ENCODE results near the gene CENPF.

Gene CENPF

GRCh38 chr1:214707306-214708087 lies 104.5 kb downstream of the CENPF start:
- no peak for DNase-seq (ENCODE audit: insufficient read length, low spot score)
- no peak for TF ChIP-seq POLR2A (IDR thresholded peaks at IDR 0.05; ENCODE audit: low read depth, low read length)
- FAIRE-seq = no peak

GRCh38 chr1:214708321-214708955 lies 105.4 kb downstream of the CENPF start:
- FAIRE-seq (no peak), DNase-seq (ENCODE audit: insufficient read length, low spot score) (no peak)
- no peak for TF ChIP-seq POLR2A (IDR thresholded peaks at IDR 0.05; ENCODE audit: low read depth, low read length)

- TF ChIP-seq POLR2A (IDR thresholded peaks at IDR 0.05; ENCODE audit: low read depth, low read length) = no peak
- FAIRE-seq = no peak
- no peak for DNase-seq (ENCODE audit: insufficient read length, low spot score)
Observed at GRCh38 chr1:214709241-214709640, 106.2 kb downstream of the CENPF start.

GRCh38 chr1:214712737-214713136 lies 109.7 kb downstream of the CENPF start:
- FAIRE-seq (no peak), DNase-seq (ENCODE audit: insufficient read length, low spot score) (no peak)
- TF ChIP-seq POLR2A (IDR thresholded peaks at IDR 0.05; ENCODE audit: low read depth, low read length) = no peak

Data from H54 (cell line).